ENCODE data around the gene RNF4.

The RNF4 gene

DNA sequence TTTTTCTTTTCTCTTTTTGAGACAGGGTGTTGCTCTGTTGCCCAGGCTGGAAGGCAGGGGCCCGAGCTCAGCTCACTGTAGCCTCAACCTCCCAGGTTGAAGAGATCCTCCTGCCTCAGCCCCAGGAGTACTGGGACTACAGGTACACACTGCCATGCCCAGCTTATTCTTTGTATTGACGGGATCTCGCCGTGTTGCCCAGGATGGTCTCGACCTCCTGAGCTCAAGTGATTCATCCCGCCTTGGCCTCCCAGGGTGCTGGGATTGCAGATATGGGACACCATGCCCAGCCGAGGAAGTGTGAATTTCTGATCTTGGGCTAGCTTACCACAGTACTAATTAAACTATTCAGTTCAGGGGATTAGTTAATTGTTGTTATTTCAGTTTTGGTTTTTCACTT lies 38.9 kb downstream of the RNF4 start:
- Histone ChIP-seq H3K27ac (replicated peaks) (no peak overlapping the region), H3K4me3 (replicated peaks; ENCODE audit: insufficient read depth, low read length) (no peak overlapping the region), H3K27me3 (ENCODE audit: insufficient read depth, poor library complexity, severe bottlenecking) (no peaks in the 10 kb centered on the region)
- no peak for DNase-seq (ENCODE audit: low read depth in 1 of 2, low spot score in 1 of 2)
- TF ChIP-seq, protein P1, sequence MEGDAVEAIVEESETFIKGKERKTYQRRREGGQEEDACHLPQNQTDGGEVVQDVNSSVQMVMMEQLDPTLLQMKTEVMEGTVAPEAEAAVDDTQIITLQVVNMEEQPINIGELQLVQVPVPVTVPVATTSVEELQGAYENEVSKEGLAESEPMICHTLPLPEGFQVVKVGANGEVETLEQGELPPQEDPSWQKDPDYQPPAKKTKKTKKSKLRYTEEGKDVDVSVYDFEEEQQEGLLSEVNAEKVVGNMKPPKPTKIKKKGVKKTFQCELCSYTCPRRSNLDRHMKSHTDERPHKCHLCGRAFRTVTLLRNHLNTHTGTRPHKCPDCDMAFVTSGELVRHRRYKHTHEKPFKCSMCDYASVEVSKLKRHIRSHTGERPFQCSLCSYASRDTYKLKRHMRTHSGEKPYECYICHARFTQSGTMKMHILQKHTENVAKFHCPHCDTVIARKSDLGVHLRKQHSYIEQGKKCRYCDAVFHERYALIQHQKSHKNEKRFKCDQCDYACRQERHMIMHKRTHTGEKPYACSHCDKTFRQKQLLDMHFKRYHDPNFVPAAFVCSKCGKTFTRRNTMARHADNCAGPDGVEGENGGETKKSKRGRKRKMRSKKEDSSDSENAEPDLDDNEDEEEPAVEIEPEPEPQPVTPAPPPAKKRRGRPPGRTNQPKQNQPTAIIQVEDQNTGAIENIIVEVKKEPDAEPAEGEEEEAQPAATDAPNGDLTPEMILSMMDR (IDR thresholded peaks at IDR 0.05; ENCODE audit: insufficient read depth, low read length) = no peak
- TF ChIP-seq, protein P2, sequence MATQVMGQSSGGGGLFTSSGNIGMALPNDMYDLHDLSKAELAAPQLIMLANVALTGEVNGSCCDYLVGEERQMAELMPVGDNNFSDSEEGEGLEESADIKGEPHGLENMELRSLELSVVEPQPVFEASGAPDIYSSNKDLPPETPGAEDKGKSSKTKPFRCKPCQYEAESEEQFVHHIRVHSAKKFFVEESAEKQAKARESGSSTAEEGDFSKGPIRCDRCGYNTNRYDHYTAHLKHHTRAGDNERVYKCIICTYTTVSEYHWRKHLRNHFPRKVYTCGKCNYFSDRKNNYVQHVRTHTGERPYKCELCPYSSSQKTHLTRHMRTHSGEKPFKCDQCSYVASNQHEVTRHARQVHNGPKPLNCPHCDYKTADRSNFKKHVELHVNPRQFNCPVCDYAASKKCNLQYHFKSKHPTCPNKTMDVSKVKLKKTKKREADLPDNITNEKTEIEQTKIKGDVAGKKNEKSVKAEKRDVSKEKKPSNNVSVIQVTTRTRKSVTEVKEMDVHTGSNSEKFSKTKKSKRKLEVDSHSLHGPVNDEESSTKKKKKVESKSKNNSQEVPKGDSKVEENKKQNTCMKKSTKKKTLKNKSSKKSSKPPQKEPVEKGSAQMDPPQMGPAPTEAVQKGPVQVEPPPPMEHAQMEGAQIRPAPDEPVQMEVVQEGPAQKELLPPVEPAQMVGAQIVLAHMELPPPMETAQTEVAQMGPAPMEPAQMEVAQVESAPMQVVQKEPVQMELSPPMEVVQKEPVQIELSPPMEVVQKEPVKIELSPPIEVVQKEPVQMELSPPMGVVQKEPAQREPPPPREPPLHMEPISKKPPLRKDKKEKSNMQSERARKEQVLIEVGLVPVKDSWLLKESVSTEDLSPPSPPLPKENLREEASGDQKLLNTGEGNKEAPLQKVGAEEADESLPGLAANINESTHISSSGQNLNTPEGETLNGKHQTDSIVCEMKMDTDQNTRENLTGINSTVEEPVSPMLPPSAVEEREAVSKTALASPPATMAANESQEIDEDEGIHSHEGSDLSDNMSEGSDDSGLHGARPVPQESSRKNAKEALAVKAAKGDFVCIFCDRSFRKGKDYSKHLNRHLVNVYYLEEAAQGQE (IDR thresholded peaks at IDR 0.05; ENCODE audit: insufficient replicate concordance, low read depth) = no peak
- TF ChIP-seq SPI1 (IDR thresholded peaks at IDR 0.05; ENCODE audit: borderline replicate concordance, low read depth) = no peak
- TF ChIP-seq POLR2AphosphoS5 (IDR thresholded peaks at IDR 0.05; ENCODE audit: low read depth) = no peak
- no peak for TF ChIP-seq GABPA (IDR thresholded peaks at IDR 0.05; ENCODE audit: low read depth)

DNA sequence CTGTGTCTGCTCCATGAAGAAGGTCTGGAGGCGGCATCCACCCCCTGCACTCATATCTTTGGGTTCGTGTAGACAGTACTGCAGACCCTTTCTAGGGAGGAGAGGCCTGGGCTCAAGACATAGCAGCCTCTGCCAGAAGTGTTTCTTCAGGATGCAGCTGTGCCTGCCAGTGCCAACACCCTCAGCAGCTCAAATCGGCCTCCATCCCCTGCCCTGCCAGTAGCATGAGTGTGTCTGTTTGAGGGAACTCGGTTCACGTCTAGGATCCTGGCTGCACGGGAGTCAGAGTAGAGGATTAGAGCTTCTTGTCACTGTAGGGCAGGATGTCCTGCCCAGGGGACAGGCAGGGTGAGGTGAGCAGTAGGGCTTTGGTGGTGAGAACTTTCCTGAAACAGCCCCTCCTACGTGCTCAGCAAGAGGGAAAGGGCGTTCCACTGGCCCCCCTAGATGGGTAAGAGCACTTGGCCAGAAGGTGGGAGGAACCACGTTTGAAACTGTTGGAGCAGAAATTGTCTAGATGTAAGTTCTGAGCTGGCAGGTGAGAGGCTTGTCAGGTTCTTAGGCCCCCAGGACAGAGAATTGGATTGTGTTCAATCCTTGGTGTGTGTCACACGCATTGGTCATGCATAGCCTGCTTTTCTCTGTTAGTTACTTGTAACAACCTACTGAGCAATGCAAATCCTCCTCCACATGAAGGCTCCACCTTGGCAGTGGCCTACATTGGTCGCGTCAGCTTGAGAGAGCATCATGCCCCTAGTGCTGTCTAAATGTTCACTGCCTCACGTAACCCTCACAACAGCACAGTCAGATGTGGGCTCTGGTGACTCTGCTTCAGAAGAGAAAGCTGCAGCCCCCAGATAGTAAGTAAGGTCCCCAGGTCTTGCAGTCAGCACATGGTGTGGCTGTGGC lies 41.7 kb downstream of the RNF4 start:
- DNase-seq (ENCODE audit: low read depth in 1 of 2, low spot score in 1 of 2) = no peak
- TF ChIP-seq GABPA (IDR thresholded peaks at IDR 0.05; ENCODE audit: low read depth) (no peak), POLR2AphosphoS5 (IDR thresholded peaks at IDR 0.05; ENCODE audit: low read depth) (no peak), SPI1 (IDR thresholded peaks at IDR 0.05; ENCODE audit: borderline replicate concordance, low read depth) (no peak)
- TF ChIP-seq, protein P1 (IDR thresholded peaks at IDR 0.05; ENCODE audit: insufficient read depth, low read length) = no peak
- TF ChIP-seq, protein P2 (IDR thresholded peaks at IDR 0.05; ENCODE audit: insufficient replicate concordance, low read depth) = no peak
- Histone ChIP-seq H3K4me3 (replicated peaks; ENCODE audit: insufficient read depth, low read length) (no peak overlapping the region), H3K27me3 (ENCODE audit: insufficient read depth, poor library complexity, severe bottlenecking) (no peaks in the 10 kb centered on the region), H3K27ac (replicated peaks) (no peak overlapping the region)

- DNase-seq (ENCODE audit: low read depth in 1 of 2, low spot score in 1 of 2) = no peak
- TF ChIP-seq SPI1 (IDR thresholded peaks at IDR 0.05; ENCODE audit: borderline replicate concordance, low read depth) = no peak
- TF ChIP-seq, protein P1 (IDR thresholded peaks at IDR 0.05; ENCODE audit: insufficient read depth, low read length) = no peak
- TF ChIP-seq GABPA (IDR thresholded peaks at IDR 0.05; ENCODE audit: low read depth) = no peak
- TF ChIP-seq, protein P2 (IDR thresholded peaks at IDR 0.05; ENCODE audit: insufficient replicate concordance, low read depth) = no peak
- TF ChIP-seq POLR2AphosphoS5 (IDR thresholded peaks at IDR 0.05; ENCODE audit: low read depth) = no peak
- Histone ChIP-seq H3K4me3 (replicated peaks; ENCODE audit: insufficient read depth, low read length) (no peak overlapping the region), H3K27ac (replicated peaks) (no peak overlapping the region), H3K27me3 (ENCODE audit: insufficient read depth, poor library complexity, severe bottlenecking) (no peaks in the 10 kb centered on the region)
Measured at GRCh38 chr4:2511645-2512131, 42.8 kb downstream of the RNF4 start.

Measured in HL-60 (cell line).